ENCODE data around the gene KRTAP1-4. TPM values are rescaled to one million over a fixed set of nuclear protein-coding genes. Genes with fewer than 3 reads are reported as not detected.

The KRTAP1-4 gene
- total RNA-seq, 1 donor = not detected

GRCh38 chr17:40993839-40994238 is 36.2 kb downstream of the KRTAP1-4 start, which contains the start of gene KRTAP3-3:
KRTAP3-3 (minus strand) TSS chr17:40994164; CDS start chr17:40994097, 67 bp downstream.
- no peak for TF ChIP-seq CTCF (IDR thresholded peaks at IDR 0.05; ENCODE audit: insufficient read depth, low read length)
- no peak within 1 kb of the TSS for H3K4me3 ChIP-seq (ENCODE audit: low read depth, low read length)

GRCh38 chr17:40993084-40993483 is 36.9 kb downstream of the KRTAP1-4 start:
- no peak for DNase-seq (ENCODE audit: low read depth)

More at GRCh38 chr17:40993839-40994238, 36.2 kb downstream of the KRTAP1-4 start, which contains the start of gene KRTAP3-3:
- DNase-seq (ENCODE audit: low read depth) = no peak

GRCh38 chr17:40992666-40993065 is 37.3 kb downstream of the KRTAP1-4 start:
- no peak overlapping the region for H3K4me3 ChIP-seq (ENCODE audit: low read depth, low read length)
- TF ChIP-seq CTCF (IDR thresholded peaks at IDR 0.05; ENCODE audit: insufficient read depth, low read length) = no peak
- no peak for DNase-seq (ENCODE audit: low read depth)

More at GRCh38 chr17:40993084-40993483, 36.9 kb downstream of the KRTAP1-4 start:
- no peak for TF ChIP-seq CTCF (IDR thresholded peaks at IDR 0.05; ENCODE audit: insufficient read depth, low read length)
- H3K4me3 ChIP-seq (ENCODE audit: low read depth, low read length) = no peak overlapping the region

GRCh38 chr17:40986920-40987319 is 43.1 kb downstream of the KRTAP1-4 start:
- H3K4me3 ChIP-seq (ENCODE audit: low read depth, low read length) = no peak overlapping the region
- no peak for DNase-seq (ENCODE audit: low read depth)
- no peak for TF ChIP-seq CTCF (IDR thresholded peaks at IDR 0.05; ENCODE audit: insufficient read depth, low read length)

GRCh38 chr17:40984226-40984625 is 45.8 kb downstream of the KRTAP1-4 start, which contains the start of gene KRT40:
KRT40 (minus strand) TSS chr17:40984326; CDS start chr17:40984273, 53 bp downstream.
- DNase-seq (ENCODE audit: low read depth) = no peak
- no peak within 1 kb of the TSS for H3K4me3 ChIP-seq (ENCODE audit: low read depth, low read length)
- no peak for TF ChIP-seq CTCF (IDR thresholded peaks at IDR 0.05; ENCODE audit: insufficient read depth, low read length)

- no peak overlapping the region for H3K4me3 ChIP-seq (ENCODE audit: low read depth, low read length)
- no peak for TF ChIP-seq CTCF (IDR thresholded peaks at IDR 0.05; ENCODE audit: insufficient read depth, low read length)
- no peak for DNase-seq (ENCODE audit: low read depth)
Measured at GRCh38 chr17:40981115-40981514, 48.9 kb downstream of the KRTAP1-4 start.

GRCh38 chr17:40980596-40980995 is 49.4 kb downstream of the KRTAP1-4 start:
- no peak overlapping the region for H3K4me3 ChIP-seq (ENCODE audit: low read depth, low read length)
- no peak for TF ChIP-seq CTCF (IDR thresholded peaks at IDR 0.05; ENCODE audit: insufficient read depth, low read length)
- peak; percentile 39 for DNase-seq (ENCODE audit: low read depth)
